WTC11 (cell line): ENCODE measurements around the gene ZNF235. TPM values are rescaled to one million over a fixed set of nuclear protein-coding genes. Genes with fewer than 3 reads are reported as not detected.

Experiments
- ATAC-seq: fragments of 200-7000 bp; cut with Tn5 transposase; 2 replicates; pipeline ENCODE4 v1.10.0; 2021; ENCODE audit warnings: mild to moderate bottlenecking, moderate library complexity
- CTCF ChIA-PET: fragments of 300-600 bp; sonication (Branson Sonifier 250); formaldehyde crosslinking; loops from one replicate; lab custom pipeline; 2021; ENCODE audit warnings: antibody characterized with exemption; lab: Charles Lee
- POLR2A ChIA-PET: fragments of 350-600 bp; sonication (Branson Sonifier 250); formaldehyde crosslinking; loops from one replicate; lab custom pipeline; 2021; ENCODE audit warnings: antibody characterized with exemption; lab: Charles Lee
- DNase-seq: peaks from one replicate; pipeline ENCODE4 v3.0.0; 2021; ENCODE audit warnings: low spot score
- H3K27ac Mint-ChIP-seq: 2 replicates; pipeline ENCODE4 v1.8.0; 2021; ENCODE audit warnings: mixed read lengths
- H3K27me3 Mint-ChIP-seq: 2 replicates; pipeline ENCODE4 v1.8.0; 2021; ENCODE audit warnings: low read depth, mild to moderate bottlenecking, moderate library complexity, mixed read lengths
- H3K36me3 Mint-ChIP-seq: 2 replicates; pipeline ENCODE4 v1.8.0; 2021; ENCODE audit warnings: mixed read lengths
- H3K4me1 Mint-ChIP-seq: 2 replicates; pipeline ENCODE4 v1.8.0; 2022; ENCODE audit warnings: mixed read lengths
- H3K4me3 Mint-ChIP-seq: 2 replicates; pipeline ENCODE4 v1.8.0; 2021; ENCODE audit warnings: mild to moderate bottlenecking, moderate library complexity, mixed read lengths
- H3K9me3 Mint-ChIP-seq: 2 replicates; pipeline ENCODE4 v1.8.0; 2021; ENCODE audit warnings: mixed read lengths
- ARID4B ChIP-seq: sonication (generic); formaldehyde crosslinking; IDR thresholded peaks from 2 replicates; pipeline ENCODE4 v1.8.0; 2023; ENCODE audit warnings: missing genetic modification reagents, mild to moderate bottlenecking, borderline replicate concordance
- ATF1 ChIP-seq: sonication (generic); formaldehyde crosslinking; IDR thresholded peaks from 2 replicates; pipeline ENCODE4 v1.8.1; 2023; ENCODE audit warnings: mild to moderate bottlenecking, moderate library complexity, missing genetic modification reagents
- CBFB ChIP-seq: sonication (generic); formaldehyde crosslinking; IDR thresholded peaks from 2 replicates; pipeline ENCODE4 v1.8.1; 2022; ENCODE audit warnings: mild to moderate bottlenecking, low read depth, missing genetic modification reagents
- CREB1 ChIP-seq: sonication (generic); formaldehyde crosslinking; IDR thresholded peaks from 2 replicates; pipeline ENCODE4 v1.8.0; 2023; ENCODE audit warnings: mild to moderate bottlenecking, missing genetic modification reagents
- FOXK1 ChIP-seq: sonication (generic); formaldehyde crosslinking; IDR thresholded peaks from 2 replicates; pipeline ENCODE4 v1.8.0; 2022; ENCODE audit warnings: mild to moderate bottlenecking, moderate library complexity, missing genetic modification reagents
- FOXP1 ChIP-seq: sonication (generic); formaldehyde crosslinking; IDR thresholded peaks from 2 replicates; pipeline ENCODE4 v1.8.0; 2022; ENCODE audit warnings: missing genetic modification reagents, mild to moderate bottlenecking, moderate library complexity, borderline replicate concordance
- FOXP4 ChIP-seq: sonication (generic); formaldehyde crosslinking; IDR thresholded peaks from 2 replicates; pipeline ENCODE4 v1.8.0; 2022; ENCODE audit warnings: mild to moderate bottlenecking, missing genetic modification reagents
- IRF2 ChIP-seq: sonication (generic); formaldehyde crosslinking; IDR thresholded peaks from 2 replicates; pipeline ENCODE4 v1.8.0; 2022; ENCODE audit warnings: low read depth, missing genetic modification reagents, borderline replicate concordance
- MLX ChIP-seq: sonication (generic); formaldehyde crosslinking; IDR thresholded peaks from 2 replicates; pipeline ENCODE4 v1.8.1; 2023; ENCODE audit warnings: mild to moderate bottlenecking, missing genetic modification reagents, moderate library complexity
- MXD4 ChIP-seq: fragments of 250-450 bp; sonication (Bioruptor Pico); IDR thresholded peaks from 2 replicates; pipeline ENCODE4 v1.8.0; 2021; ENCODE audit warnings: mild to moderate bottlenecking, moderate library complexity, borderline replicate concordance
- PRRX2 ChIP-seq: fragments of 250-450 bp; sonication (Bioruptor Pico); IDR thresholded peaks from 2 replicates; pipeline ENCODE4 v1.8.0; 2021; ENCODE audit warnings: mild to moderate bottlenecking
- ZNF317 ChIP-seq: sonication (generic); formaldehyde crosslinking; IDR thresholded peaks from 2 replicates; pipeline ENCODE4 v1.8.1; 2023; ENCODE audit warnings: low read depth, mild to moderate bottlenecking, moderate library complexity, missing genetic modification reagents, borderline replicate concordance
- ZNF423 ChIP-seq: fragments of 250-450 bp; sonication (Bioruptor Pico); IDR thresholded peaks from 2 replicates; pipeline ENCODE4 v2.1.2; 2022; ENCODE audit warnings: mild to moderate bottlenecking, moderate library complexity
- ZNF425 ChIP-seq: fragments of 250-450 bp; sonication (Bioruptor Pico); conservative IDR thresholded peaks from 2 replicates; pipeline ENCODE4 v1.9.0; 2021; ENCODE audit warnings: mild to moderate bottlenecking
- total RNA-seq: library from RNA; stranded (reverse); gene quantifications from 3 replicates; pipeline ENCODE4 v1.2.3, GENCODE V29; 2021
- TF ChIP-seq, protein P1 (sequence below): sonication (generic); formaldehyde crosslinking; IDR thresholded peaks from 2 replicates; pipeline ENCODE4 v1.8.1; 2022; ENCODE audit warnings: low read depth, mild to moderate bottlenecking, moderate library complexity, missing genetic modification reagents, borderline replicate concordance

Gene ZNF235
- total RNA-seq, 1 experiment from 2014 or later: 3.9 TPM

GRCh38 chr19:44305457-44305856 lies 632 bp upstream of the ZNF235 start (continued):
- no peak for TF ChIP-seq FOXK1 (CRISPR knock-in tag)
- TF ChIP-seq FOXP1: no peak
- TF ChIP-seq CREB1: no peak
- no peak for TF ChIP-seq FOXP4 (CRISPR knock-in tag)
- no peak for TF ChIP-seq ZNF425 (CRISPR knock-in tag)
- no peak for TF ChIP-seq MXD4 (CRISPR knock-in tag)
- no peak for TF ChIP-seq IRF2 (CRISPR knock-in tag)

DNA sequence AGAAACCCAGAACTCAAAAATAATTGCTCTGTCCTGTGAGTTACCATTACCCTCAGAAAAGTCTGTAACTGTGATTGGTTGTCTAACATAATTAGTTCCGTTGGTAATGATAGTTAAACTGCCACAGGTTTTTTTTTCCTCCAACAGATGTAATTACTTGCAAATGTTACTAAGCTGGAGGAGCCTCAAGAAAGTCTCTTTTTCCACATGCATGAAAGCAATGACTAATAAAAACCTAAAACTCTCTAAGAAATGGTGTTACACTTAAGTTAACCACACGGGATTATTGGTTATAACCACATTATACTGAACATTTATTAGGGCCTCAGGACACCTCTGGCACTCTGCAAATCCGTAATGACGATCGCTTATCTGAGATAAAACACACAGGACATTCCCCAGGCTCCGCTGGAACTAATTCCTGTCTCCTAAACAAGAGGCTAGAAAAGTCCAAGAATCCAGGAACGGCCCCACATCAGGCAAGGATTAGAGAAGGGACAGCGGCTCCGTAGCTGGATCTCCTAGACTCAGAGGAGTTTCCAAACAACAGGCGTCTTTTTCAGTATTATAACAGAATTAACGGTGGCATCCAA lies 753 bp downstream of the ZNF235 start:
- Mint-ChIP-seq H3K36me3 (peaks cover 25% of the 10 kb centered on the region), H3K27me3 (peaks cover 9% of the 10 kb centered on the region), H3K9me3 (peaks cover 22% of the 10 kb centered on the region), H3K27ac (peak overlapping the region; percentile 17), H3K4me3 (peak overlapping the region; percentile 94)
- DNase-seq (no peak), ATAC-seq (no peak)
- CTCF ChIA-PET: no interaction called here
- POLR2A ChIA-PET: interaction anchor here (1.5 kb wide), 1 partner anchor 44 kb away, joined by 3 read pairs; no protein-coding TSS in a partner anchor
- TF ChIP-seq ZNF317 (CRISPR knock-in tag) (no peak), ARID4B (no peak), MLX (CRISPR knock-in tag) (no peak), ATF1 (CRISPR knock-in tag) (no peak), ZNF423 (no peak), PRRX2 (no peak), CBFB (CRISPR knock-in tag) (no peak)
- TF ChIP-seq, protein P1, sequence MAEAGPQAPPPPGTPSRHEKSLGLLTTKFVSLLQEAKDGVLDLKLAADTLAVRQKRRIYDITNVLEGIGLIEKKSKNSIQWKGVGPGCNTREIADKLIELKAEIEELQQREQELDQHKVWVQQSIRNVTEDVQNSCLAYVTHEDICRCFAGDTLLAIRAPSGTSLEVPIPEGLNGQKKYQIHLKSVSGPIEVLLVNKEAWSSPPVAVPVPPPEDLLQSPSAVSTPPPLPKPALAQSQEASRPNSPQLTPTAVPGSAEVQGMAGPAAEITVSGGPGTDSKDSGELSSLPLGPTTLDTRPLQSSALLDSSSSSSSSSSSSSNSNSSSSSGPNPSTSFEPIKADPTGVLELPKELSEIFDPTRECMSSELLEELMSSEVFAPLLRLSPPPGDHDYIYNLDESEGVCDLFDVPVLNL (CRISPR knock-in tag): no peak
- TF ChIP-seq, all 79 proteins: peak for 0
- peaks cover 8% of the 10 kb centered on the region for H3K4me1 Mint-ChIP-seq
